Activated CD4-positive, alpha-beta T cell treated with anti-CD3 and anti-CD28 coated beads, Interleukin-2, amount 50 U/mL, for 16 hours (primary cell): Measurements from ENCODE around the gene RSRC1.
A peak's percentile ranks its signal among the peaks of the same experiment; 100 is the strongest.
"Not testable (repeated sequence)": the region's sequence is repeated elsewhere in the genome, so short reads cannot be mapped to it uniquely, and the experiment has no call there.

Source experiments
- DNase-seq: peaks from one replicate; pipeline ENCODE4 v3.0.0-alpha.2; 2020

Gene RSRC1

GRCh38 chr3:158134363-158134762 lies 24.5 kb downstream of the RSRC1 start:
- no peak for DNase-seq

- no peak for DNase-seq
These were observed 30.5 kb downstream of the RSRC1 start for GRCh38 chr3:158140396-158140795.

- no peak for DNase-seq
These were observed 38.3 kb downstream of the RSRC1 start for GRCh38 chr3:158148218-158148617.

GRCh38 chr3:158152186-158152585 lies 42.3 kb downstream of the RSRC1 start:
- peak; percentile 59 for DNase-seq

GRCh38 chr3:158158969-158159368 lies 49.1 kb downstream of the RSRC1 start:
- DNase-seq: no peak

GRCh38 chr3:158159714-158160113 lies 49.8 kb downstream of the RSRC1 start:
- DNase-seq: no peak

GRCh38 chr3:158160958-158161357 lies 51.1 kb downstream of the RSRC1 start:
- DNase-seq: no peak

GRCh38 chr3:158165141-158165655 lies 55.3 kb downstream of the RSRC1 start:
- DNase-seq: no peak

GRCh38 chr3:158165730-158166129 lies 55.8 kb downstream of the RSRC1 start:
- DNase-seq: no peak

- no peak for DNase-seq
These were observed 56.3 kb downstream of the RSRC1 start for GRCh38 chr3:158166223-158166622.

- peak; percentile 57 for DNase-seq
These were observed 58.1 kb downstream of the RSRC1 start for GRCh38 chr3:158167737-158168557.

- no peak for DNase-seq
These were observed 59.2 kb downstream of the RSRC1 start for GRCh38 chr3:158169091-158169491.

- DNase-seq: no peak
These were observed 71.2 kb downstream of the RSRC1 start for GRCh38 chr3:158181096-158181495.

GRCh38 chr3:158185711-158186110 lies 75.8 kb downstream of the RSRC1 start:
- no peak for DNase-seq

GRCh38 chr3:158200955-158201354 lies 91.1 kb downstream of the RSRC1 start:
- DNase-seq: no peak

- no peak for DNase-seq
These were observed 95.4 kb downstream of the RSRC1 start for GRCh38 chr3:158205324-158205723.

GRCh38 chr3:158205994-158206393 lies 96.1 kb downstream of the RSRC1 start:
- no peak for DNase-seq

GRCh38 chr3:158210067-158210466 lies 100.2 kb downstream of the RSRC1 start:
- no peak for DNase-seq

- DNase-seq: no peak
These were observed 103.6 kb downstream of the RSRC1 start for GRCh38 chr3:158213461-158213860.

- DNase-seq: no peak
These were observed 108.1 kb downstream of the RSRC1 start for GRCh38 chr3:158217992-158218391.

GRCh38 chr3:158220575-158220974 lies 110.7 kb downstream of the RSRC1 start:
- DNase-seq: no peak

- DNase-seq: no peak
These were observed 111.5 kb downstream of the RSRC1 start for GRCh38 chr3:158221426-158221825.

GRCh38 chr3:158226429-158226828 lies 116.5 kb downstream of the RSRC1 start:
- no peak for DNase-seq

GRCh38 chr3:158228942-158229341 lies 119.1 kb downstream of the RSRC1 start:
- DNase-seq: not testable (repeated sequence)

- no peak for DNase-seq
These were observed 123.9 kb downstream of the RSRC1 start for GRCh38 chr3:158233791-158234190.
